Activated T-cell treated with anti-CD3 and anti-CD28 coated beads, Interleukin-2, amount 50 U/mL, for 48 hours (primary cell): Measurements from ENCODE around the gene PTPN12.
"Not testable (repeated sequence)": the region's sequence is repeated elsewhere in the genome, so short reads cannot be mapped to it uniquely, and the experiment has no call there.

Experiments used
- DNase-seq, 2 experiments: peaks; one replicate each; pipeline ENCODE4 v3.0.0-alpha.2; 2020

The PTPN12 gene

DNA sequence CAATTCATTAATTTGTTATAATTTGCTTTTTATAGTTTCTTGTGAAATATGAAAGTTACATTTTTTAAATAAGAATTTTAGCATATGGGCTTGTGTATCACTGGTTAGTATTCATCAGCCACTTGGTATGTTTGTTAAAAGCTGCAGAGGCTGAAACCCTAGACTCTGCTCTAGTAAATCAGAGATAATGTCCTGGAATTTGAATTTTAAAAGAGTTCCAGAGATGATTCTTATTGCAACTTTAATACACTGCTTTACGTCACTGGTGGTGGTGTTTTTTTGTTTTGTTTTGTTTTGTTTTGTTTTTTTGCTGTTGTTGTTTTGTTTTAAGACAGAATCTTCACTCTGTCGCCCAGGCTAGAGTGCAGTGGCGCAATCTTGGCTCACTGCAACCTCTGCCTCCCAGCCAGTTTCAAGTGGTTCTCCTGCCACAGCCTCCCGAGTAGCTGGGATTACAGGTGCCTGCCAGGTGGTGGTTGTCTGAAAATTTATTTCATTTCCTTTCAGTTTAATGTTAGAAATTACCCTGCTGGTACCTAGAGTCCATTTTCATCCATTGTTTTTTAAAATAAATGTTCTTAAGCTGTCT, 43.8 kb downstream of the PTPN12 start:
- no peak for DNase-seq

DNA sequence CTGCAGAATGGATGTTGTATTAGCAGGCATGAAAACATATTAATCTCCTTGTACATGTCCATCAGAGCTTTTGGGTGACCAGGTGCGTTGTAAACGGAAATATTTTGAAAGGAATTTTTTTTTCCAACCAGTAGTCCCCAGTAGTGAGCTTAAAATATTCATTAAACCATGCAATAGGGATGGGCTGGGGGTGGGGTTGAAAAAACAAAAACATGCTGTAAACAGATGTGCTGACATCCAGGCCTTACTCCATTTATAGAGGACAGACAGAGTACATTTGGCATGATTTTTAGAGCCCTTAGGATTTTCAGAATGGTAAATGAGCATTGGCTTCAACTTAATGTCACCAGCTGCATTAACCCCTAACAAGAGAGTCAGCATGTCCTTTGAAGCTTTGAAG, 50.2 kb downstream of the PTPN12 start:
- DNase-seq = no peak

DNA sequence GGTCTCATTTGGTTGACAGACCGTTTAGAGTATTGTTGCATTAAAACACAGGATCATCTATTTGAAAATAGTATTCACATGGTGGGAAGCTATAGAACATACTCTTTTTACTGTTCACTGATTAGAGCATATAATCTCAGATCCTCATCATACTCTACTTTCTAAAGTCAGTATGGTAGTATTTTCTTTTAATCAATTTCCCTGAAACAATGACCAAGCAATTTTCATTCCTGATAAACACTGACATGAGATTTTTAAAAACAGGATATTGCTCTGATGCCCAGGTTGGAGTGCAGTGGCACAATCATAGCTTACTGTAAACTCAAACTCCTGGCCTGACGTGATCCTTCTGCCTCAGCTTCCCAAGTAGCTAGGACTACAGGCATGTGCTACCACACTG, 63.9 kb downstream of the PTPN12 start:
- DNase-seq = no peak

DNA sequence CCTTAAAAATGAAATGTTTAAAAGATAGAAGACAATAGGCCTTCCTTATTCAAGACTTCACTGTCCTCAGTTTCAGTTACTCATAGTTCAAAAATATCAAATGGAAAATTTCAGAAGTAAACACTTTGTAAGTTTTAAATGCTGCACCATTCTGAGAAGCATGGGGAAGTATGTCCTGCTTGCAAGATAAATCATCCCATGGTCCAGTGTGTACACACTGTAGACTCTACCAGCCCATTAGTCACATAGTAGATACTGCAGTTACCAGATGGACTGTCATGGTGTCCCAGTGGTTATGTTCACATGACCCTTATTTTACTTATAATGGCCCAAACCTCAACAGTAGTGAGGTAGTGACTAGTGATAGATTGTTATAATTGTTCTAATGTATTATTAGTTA, 69.5 kb downstream of the PTPN12 start:
- no peak for DNase-seq

DNA sequence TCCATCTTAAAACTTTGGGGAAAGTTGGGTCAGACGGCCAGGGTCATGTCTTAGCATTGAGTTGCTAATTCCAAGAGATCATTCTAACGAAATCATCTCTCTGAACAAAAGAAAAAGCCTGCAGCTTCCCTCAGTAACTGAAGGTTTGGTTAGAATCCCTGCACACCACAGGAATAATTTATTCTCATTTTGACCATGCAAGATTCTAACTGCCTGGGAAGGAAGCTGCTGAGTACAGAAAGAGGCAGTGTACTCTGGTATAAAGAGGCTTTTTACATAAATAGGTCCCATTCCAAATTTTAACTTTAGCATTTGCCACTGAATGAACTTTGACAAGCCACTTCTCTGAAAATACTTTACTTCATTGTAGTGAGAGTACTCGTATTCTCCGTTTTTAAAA, 82.2 kb downstream of the PTPN12 start:
- no peak for DNase-seq

DNA sequence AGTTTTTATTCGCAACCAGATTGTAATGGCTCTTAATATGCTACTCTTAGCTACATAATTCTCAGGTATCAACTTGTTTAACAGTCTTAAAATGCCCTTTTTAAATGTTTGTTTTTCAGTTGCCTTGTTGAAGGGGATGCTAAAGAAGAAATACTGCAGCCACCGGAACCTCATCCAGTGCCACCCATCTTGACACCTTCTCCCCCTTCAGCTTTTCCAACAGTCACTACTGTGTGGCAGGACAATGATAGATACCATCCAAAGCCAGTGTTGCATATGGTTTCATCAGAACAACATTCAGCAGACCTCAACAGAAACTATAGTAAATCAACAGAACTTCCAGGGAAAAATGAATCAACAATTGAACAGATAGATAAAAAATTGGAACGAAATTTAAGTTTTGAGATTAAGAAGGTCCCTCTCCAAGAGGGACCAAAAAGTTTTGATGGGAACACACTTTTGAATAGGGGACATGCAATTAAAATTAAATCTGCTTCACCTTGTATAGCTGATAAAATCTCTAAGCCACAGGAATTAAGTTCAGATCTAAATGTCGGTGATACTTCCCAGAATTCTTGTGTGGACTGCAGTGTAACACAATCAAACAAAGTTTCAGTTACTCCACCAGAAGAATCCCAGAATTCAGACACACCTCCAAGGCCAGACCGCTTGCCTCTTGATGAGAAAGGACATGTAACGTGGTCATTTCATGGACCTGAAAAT, 89.7 kb downstream of the PTPN12 start:
- no peak for DNase-seq

DNA sequence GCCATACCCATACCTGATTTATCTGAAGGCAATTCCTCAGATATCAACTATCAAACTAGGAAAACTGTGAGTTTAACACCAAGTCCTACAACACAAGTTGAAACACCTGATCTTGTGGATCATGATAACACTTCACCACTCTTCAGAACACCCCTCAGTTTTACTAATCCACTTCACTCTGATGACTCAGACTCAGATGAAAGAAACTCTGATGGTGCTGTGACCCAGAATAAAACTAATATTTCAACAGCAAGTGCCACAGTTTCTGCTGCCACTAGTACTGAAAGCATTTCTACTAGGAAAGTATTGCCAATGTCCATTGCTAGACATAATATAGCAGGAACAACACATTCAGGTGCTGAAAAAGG, 90.2 kb downstream of the PTPN12 start:
- DNase-seq = no peak

DNA sequence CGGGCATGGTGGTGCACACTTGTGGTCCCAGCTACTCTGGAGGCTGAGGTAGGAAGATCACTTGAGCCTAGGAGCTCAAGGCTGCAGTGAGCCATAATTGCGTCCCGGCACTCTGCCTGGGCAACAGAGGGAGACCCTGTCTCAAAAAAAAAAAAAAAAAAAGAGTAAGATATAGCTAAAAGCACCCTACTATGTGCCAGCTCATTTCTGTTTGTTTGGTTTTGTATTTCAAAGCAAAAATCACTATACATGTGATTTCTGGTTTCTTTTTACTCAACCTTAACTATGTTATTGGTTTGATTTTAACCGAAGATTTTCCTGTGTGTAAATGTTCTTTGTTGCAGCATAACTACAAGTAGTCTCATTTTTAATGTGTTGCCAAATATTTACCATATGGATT, 92.7 kb downstream of the PTPN12 start:
- DNase-seq = no peak

DNA sequence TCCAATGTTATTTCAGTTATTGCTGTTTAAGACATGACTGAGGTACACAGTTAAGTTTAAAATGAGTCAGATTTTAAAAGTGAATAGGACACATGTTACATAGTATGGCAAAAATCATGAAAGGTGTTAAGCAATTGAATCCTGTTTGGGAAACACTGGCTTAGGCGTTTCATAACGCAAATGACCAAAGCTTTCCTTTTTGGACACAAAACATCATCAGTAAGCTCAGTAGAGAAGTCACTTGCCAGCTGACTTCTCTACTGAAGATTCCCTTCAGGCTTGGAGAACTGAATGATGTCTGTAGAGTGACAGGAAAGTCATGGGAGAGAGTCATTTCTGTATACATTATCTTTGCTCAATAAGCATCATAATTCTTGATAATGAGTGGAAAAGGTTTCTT, 94.7 kb downstream of the PTPN12 start:
- no peak for DNase-seq

DNA sequence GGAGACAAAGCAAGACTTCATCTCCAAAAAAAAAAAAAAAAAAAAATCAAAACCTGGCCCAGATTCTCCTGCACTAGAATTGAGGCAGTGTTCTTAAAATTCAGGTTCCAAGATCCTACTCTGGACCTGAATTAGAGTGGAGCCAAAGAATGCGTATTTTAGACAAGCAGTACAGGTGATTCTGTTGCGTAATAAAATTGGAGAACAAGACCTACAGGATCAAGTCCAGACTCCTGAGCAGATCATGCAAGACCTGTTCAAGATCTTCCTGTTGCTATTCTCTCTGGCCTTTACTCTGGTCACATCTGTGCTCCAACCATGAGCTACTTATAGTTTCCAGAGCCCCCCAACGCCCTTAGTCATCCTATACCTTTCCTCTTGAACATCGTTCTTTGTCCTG, 107.7 kb downstream of the PTPN12 start:
- DNase-seq = no peak

DNA sequence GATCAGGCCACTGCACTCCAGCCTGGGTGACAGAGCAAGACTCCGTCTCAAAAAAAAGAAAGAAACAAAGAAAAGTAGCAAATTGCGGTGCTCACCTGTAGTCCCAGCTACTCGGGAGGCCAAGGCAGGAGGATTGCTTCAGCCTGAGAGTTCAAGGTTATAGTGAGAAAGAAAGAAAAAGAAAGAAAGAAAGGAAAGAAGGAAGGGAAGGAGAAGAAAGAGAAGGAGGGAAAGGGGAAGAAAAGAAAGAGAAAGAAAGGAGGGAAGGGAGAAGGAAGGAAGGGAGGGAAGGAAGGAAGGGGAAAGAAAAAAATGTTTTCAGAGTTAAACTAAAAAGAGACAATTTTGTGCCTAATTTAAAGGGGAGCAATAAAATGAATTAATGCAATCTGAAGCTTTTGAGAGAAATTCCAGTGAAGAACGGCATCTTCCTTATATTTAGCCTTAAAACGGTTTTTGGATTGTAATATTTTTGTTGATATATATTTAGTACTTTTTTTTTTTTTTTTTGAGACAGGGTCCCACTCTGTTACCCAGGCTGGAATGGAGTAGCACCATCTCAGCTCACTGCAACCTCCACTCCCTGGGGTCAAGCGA, 111.7 kb downstream of the PTPN12 start:
- no peak for DNase-seq

DNA sequence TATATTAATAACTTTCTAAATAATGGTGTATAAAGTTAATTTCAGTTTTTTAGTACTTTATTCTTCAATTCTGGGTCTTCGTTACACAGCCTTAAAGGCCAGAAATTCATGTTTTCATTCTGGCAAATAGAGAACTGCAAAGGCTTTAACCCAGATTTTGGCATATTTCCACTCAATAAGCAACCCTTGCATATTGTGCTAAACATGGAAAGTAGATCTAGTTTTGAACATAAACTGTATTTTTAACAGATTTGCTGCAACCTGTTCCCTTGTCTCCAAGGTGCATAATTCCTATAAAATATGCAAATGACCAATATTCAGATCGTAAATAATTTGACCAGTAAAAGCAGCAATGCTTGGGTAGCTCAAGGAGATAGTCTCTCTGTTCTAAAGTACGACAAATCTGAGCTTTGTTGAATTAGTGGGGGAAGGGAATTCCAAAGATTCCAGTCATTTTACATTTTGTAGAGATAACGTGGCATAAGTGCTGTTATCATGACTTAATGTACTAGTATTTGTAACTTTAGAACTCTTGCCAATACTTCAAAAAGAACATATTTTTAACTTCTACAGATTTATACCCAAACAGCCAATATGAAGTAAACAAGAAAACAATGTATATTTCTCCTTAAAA, 112.7 kb downstream of the PTPN12 start:
- no peak for DNase-seq

DNA sequence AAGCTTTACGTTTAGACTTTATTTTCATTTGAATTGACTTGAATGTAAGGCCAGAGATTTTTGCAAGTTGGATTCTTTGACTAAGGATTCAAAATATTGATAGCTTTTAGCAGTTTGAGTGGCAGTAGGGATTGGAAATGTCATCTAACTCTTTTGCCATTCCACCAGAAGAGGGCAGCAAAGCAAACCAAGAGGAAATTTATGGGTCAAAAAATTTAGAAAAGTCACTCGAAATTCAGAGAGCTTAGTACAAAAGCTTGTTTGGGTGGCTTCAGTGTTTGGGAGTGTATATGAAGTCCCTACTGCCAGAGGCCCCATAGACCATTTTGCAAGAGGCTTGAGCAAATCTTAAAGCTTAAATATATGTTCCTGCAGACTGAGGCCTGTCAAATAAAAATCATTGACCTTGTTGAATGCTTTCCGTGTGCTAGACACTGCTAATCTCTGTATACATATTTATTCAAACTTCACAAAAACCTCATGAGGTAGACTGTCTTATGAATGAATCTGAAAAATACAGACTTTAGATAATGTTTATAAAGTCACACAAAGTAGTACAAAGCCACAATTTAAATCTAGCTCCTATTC, 114.6 kb downstream of the PTPN12 start:
- no peak for DNase-seq

DNA sequence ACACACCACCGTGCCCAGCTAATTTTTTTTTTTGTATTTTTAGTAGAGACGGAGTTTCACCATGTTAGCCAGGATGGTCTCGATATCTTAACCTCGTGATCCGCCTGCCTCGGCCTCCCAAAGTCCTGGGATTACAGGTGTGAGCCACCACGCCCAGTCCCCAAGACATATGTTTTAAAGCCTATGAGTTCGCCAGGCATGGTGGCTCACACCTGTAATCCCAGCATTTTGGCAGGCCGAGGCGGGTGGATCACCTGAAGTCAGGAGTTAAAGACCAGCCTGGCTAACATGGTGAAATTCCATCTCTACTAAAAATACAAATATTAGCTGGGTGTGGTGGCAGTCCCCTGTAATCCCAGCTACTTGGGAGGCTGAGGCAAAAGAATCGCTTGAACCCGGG, 115.7 kb downstream of the PTPN12 start:
- not testable (repeated sequence) for DNase-seq

DNA sequence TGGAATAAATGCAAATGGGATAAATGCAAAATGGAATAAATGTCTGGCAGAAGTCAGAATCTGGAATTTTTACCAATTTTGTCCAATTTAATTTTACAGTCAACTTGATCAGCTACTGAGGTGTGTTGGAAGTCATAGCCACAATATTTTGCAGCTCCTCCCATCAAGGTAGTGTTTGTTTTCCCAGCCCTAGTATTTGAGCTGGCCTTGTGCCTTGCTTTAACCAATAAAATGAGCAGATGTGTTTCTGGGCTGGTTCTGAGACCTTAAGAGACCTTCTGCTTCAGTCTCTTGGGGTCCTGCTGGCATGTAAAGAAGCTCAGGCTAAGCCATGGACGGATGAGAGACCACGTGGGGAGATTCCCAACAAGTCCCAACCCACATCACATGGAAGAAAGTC, 116.5 kb downstream of the PTPN12 start:
- no peak for DNase-seq

DNA sequence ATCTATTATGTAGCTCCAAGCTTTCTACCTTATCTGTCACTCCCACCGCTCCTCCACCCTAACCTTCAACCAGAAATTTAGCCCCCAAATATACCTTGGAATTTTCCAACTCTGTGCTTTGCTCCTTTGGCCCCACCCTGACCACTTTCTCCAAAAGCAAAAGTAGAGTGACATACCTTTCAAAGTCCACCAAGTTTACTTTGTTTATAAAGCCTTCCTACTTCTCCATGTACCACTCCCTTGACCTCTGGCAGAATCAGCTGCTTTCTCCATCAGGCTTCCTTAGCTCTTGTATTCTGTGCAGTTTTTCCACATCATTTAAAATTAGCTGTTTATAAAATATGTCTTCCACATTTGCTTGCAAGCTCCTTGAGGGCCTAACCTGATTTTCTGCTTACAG, 118.3 kb downstream of the PTPN12 start:
- no peak for DNase-seq

DNA sequence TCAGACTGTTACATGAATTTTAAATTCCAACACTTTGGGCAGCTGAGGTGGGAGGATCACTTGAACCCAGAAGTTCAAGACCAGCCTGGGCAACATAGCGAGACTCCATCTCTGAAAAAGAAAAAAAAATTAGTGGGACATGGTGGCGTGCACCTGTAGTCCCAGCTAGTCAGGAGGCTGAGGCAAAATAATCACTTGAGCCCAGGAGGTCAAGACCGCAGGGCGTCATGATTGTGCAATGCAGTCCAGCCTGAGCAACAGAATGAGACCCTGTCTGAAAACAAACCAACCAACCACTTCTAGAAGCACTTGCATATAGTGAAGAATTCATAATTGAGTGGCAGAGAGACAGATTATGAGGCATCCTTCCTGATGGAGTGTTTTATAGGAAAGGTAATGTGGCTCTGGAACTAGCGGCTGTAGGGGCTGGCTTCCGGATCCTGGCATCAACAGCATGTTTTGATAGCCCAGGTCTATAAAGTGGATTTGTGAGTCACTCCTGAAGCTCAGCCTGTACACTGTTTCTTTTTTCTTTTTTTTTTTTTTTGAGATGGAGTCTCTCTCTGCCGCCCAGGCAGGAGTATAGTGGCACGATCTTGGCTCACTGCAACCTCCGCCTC, 118.9 kb downstream of the PTPN12 start:
- no peak for DNase-seq

DNA sequence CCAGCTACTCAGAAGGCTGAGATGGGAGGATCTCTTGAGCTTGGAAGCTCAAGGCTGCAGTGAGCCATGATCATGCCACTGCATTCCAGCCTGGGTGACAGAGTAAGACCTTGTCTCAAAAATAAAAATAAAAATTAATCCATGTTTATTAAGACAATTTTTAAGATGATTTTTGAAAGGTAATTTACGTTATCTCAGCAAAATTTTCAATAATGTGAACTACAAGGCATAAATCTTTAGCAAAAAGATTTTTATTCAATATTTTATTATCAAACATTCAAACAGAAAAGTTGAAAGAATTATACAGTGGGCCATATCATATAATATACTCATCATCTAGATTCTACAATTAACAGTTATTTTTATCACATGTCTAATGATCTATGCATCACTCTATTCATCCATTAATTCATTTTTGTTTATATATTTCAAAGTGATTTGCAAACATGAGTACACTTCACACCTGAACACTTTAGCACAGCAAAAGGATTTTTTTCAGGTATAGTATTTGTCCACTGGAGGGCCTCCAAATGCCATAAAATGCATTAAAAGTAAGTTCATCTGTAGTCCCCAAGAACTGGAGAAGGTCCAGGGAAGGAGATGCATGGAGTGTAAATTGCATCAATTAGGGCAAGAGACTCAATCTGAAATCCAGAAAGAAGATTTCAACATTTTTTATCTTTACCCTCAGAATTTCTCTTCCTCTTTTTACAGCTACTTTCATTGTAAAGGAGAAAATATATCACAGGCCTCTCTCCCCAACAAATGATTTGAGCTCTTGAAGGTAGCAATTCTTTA, 120.5 kb downstream of the PTPN12 start:
- DNase-seq = no peak

DNA sequence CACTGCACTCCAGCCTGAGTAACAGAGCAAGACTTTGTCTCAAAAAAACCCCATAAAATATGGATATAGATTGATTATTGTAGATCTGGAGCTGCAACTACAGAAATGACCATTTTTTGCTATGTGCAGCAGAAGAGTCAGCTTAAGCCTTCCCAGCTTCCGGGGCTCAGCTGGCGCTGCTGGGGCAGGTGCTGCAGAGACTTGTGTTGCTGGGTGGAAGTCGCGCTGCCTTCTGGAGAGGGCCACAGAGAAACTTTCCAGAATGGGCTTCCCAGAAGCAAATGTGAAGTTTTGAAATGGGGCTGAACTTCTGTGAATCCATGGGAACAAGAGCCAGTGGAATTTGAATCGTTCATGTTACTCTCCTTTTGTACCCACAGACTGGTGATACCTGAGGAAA, 121.8 kb downstream of the PTPN12 start:
- no peak for DNase-seq

DNA sequence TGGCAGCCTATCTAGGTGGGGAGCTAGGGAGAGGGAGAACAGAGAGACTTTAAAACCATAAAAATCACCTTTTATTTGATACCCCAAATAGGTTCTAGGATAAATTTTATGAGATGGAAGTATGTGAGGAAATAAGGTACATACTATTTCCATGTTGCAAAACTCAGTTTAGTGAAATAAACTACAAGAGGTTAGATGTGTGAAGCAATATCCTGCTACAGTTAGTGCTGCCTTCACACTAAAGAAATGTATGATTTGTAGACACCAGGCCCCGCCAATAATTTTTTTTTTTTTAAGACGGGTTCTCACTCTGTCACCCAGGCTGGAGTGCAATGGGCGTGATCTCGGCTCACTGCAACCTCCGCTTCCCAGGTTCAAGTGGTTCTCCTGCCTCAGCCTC, 124.7 kb downstream of the PTPN12 start:
- DNase-seq = no peak

DNA sequence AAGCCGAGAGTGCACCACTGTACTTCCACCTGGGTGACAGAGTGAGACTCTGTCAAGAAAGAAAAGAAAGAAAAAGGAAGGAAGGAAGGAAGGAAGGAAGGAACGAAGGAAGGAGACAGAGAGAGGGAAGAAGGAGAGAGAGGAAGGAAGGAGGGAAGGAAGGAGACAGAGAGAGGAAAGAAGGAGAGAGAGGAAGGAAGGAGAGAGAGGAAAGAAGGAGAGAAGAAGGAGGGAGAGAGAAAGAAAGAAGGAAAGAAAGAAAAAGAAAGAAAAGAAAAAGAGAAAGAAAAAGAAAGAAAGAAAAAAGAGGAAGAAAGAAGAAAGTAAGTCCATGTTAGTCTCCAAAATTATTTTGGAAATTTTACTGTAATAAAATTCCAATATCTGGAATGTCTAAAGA, 125.8 kb downstream of the PTPN12 start:
- no peak for DNase-seq

DNA sequence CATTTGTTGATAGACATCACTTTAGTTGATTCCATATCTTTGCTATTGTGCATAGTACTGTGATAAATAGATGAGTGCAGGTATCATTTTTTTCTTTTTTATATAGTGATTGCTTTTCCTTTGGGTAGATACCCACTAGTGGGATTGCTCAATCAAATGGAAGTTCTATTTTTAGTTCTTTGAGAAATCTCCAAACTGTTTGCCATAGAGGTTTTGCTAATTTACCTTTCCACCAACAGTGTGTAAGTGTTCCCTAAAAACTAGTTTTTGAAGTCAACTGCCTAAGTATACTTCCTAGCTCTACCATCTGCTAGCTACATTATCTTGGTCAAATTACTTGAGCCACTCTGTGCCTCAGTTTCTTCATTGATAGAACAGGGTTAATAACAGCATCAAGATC, 127.6 kb downstream of the PTPN12 start:
- DNase-seq = no peak

DNA sequence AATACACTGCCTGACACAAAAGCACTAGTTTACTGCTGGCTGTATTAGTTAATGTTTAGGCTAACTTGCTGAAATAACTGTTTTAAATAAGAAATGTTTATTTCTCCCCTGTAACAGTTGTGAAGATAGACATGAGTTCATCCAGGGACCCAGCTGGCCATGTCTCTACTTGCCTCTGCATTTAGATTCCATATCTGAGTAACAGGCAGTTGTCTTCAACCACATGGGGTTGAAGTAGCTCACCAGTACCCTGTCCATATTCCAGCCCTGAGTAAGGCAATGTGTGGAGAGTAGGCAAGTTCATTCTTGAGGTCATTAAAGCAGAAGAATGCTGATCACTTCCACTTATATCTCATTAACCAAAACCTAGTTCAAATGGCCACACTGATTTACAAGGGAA, 128.1 kb downstream of the PTPN12 start:
- DNase-seq = no peak
